ENCODE results near the gene MARCHF9. TPM values are rescaled to one million over a fixed set of nuclear protein-coding genes. Genes with fewer than 3 reads are reported as not detected.

MARCHF9 gene
- total RNA-seq, 1 donor from 2014 or later = 15.0 TPM

- H3K4me1 Mint-ChIP-seq (ENCODE audit: unreplicated experiment) = no peaks in the 10 kb centered on the region
- peaks cover 12% of the 10 kb centered on the region for H3K36me3 Mint-ChIP-seq
- TF ChIP-seq, protein P1, sequence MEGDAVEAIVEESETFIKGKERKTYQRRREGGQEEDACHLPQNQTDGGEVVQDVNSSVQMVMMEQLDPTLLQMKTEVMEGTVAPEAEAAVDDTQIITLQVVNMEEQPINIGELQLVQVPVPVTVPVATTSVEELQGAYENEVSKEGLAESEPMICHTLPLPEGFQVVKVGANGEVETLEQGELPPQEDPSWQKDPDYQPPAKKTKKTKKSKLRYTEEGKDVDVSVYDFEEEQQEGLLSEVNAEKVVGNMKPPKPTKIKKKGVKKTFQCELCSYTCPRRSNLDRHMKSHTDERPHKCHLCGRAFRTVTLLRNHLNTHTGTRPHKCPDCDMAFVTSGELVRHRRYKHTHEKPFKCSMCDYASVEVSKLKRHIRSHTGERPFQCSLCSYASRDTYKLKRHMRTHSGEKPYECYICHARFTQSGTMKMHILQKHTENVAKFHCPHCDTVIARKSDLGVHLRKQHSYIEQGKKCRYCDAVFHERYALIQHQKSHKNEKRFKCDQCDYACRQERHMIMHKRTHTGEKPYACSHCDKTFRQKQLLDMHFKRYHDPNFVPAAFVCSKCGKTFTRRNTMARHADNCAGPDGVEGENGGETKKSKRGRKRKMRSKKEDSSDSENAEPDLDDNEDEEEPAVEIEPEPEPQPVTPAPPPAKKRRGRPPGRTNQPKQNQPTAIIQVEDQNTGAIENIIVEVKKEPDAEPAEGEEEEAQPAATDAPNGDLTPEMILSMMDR (conservative IDR thresholded peaks at IDR 0.05) = no peak
- H3K4me3 Mint-ChIP-seq = peak overlapping the region; percentile 62
- H3K27ac Mint-ChIP-seq = peak overlapping the region; percentile 61
- peak; percentile 60 for DNase-seq (ENCODE audit: extremely low spot score, unreplicated experiment)
- peaks cover 57% of the 10 kb centered on the region for H3K27me3 Mint-ChIP-seq
- H3K9me3 Mint-ChIP-seq = no peaks in the 10 kb centered on the region
Observed at GRCh38 chr12:57724003-57724935, 30.6 kb upstream of the MARCHF9 start.

GRCh38 chr12:57724936-57725740 is 29.8 kb upstream of the MARCHF9 start:
- peaks cover 66% of the 10 kb centered on the region for H3K27me3 Mint-ChIP-seq
- DNase-seq (ENCODE audit: extremely low spot score, unreplicated experiment) = peak; percentile 37
- TF ChIP-seq, protein P1 (conservative IDR thresholded peaks at IDR 0.05) = no peak
- H3K4me3 Mint-ChIP-seq = peak overlapping the region; percentile 62
- no peaks in the 10 kb centered on the region for H3K4me1 Mint-ChIP-seq (ENCODE audit: unreplicated experiment)
- H3K9me3 Mint-ChIP-seq = no peaks in the 10 kb centered on the region
- peak overlapping the region; percentile 61 for H3K27ac Mint-ChIP-seq
- peaks cover 7% of the 10 kb centered on the region for H3K36me3 Mint-ChIP-seq

- Mint-ChIP-seq H3K4me1 (ENCODE audit: unreplicated experiment) (no peaks in the 10 kb centered on the region), H3K4me3 (peak overlapping the region; percentile 94), H3K27me3 (peaks cover 72% of the 10 kb centered on the region), H3K36me3 (peaks cover 7% of the 10 kb centered on the region), H3K9me3 (no peaks in the 10 kb centered on the region), H3K27ac (peak overlapping the region; percentile 84)
- TF ChIP-seq, protein P1 (conservative IDR thresholded peaks at IDR 0.05) = no peak
- DNase-seq (ENCODE audit: extremely low spot score, unreplicated experiment) = no peak
Observed at GRCh38 chr12:57725851-57726150, 29.1 kb upstream of the MARCHF9 start.

GRCh38 chr12:57726151-57726883 is 28.6 kb upstream of the MARCHF9 start:
- Mint-ChIP-seq H3K9me3 (no peaks in the 10 kb centered on the region), H3K4me1 (ENCODE audit: unreplicated experiment) (no peaks in the 10 kb centered on the region), H3K4me3 (peak overlapping the region; percentile 94), H3K27ac (peak overlapping the region; percentile 84), H3K36me3 (peaks cover 7% of the 10 kb centered on the region), H3K27me3 (peaks cover 77% of the 10 kb centered on the region)
- DNase-seq (ENCODE audit: extremely low spot score, unreplicated experiment) = peak; percentile 83
- TF ChIP-seq, protein P1 (conservative IDR thresholded peaks at IDR 0.05) = peak; percentile 80

Measured in type B pancreatic cell (in vitro differentiated cells).